Activated T-helper 1 cell treated with anti-CD3 and anti-CD28 coated beads, Interleukin-12 subunit alpha, Interleukin-12 subunit beta, Interleukin-2, Interleukin-4 antibody, amounts not matched to agents 30 ng/mL and 10 ng/mL and 1 ng/mL, durations not matched to agents 14 hours and 24 hours and 36 hours (primary cell): ENCODE measurements around the gene IQCK. TPM values are rescaled to one million over a fixed set of nuclear protein-coding genes. Genes with fewer than 3 reads are reported as not detected.

Source experiments
- DNase-seq: peaks from one replicate; pipeline ENCODE4 v3.0.0; 2021; ENCODE audit warnings: low spot score
- H3K27ac Mint-ChIP-seq: one replicate; pipeline ENCODE4 v1.8.0; 2021; ENCODE audit warnings: mild to moderate bottlenecking, mixed read lengths
- H3K27me3 Mint-ChIP-seq: one replicate; pipeline ENCODE4 v1.8.0; 2022; ENCODE audit warnings: mild to moderate bottlenecking, moderate library complexity, mixed read lengths; ENCODE audit not compliant: insufficient read depth
- H3K36me3 Mint-ChIP-seq: one replicate; pipeline ENCODE4 v1.8.0; 2021; ENCODE audit warnings: low read depth, mixed read lengths
- H3K4me1 Mint-ChIP-seq: one replicate; pipeline ENCODE4 v1.8.0; 2021; ENCODE audit warnings: low read depth, mixed read lengths
- H3K4me3 Mint-ChIP-seq: one replicate; pipeline ENCODE4 v1.8.0; 2021; ENCODE audit warnings: mild to moderate bottlenecking, moderate library complexity, mixed read lengths
- H3K9me3 Mint-ChIP-seq: one replicate; pipeline ENCODE4 v1.8.0; 2021; ENCODE audit warnings: mixed read lengths
- intact Hi-C: fragments of 100-400 bp; cut with micrococcal nuclease; formaldehyde crosslinking; loops from one replicate; pipeline ENCODE4 v1.15.1; 2024
- total RNA-seq: library from RNA; stranded (reverse); gene quantifications from 2 replicates; pipeline ENCODE4 v1.2.3, GENCODE V29; 2022

The IQCK gene
- total RNA-seq, 1 donor from 2014 or later: 2.0 TPM

- Mint-ChIP-seq H3K4me1 (no peaks in the 10 kb centered on the region), H3K36me3 (no peaks in the 10 kb centered on the region), H3K27me3 (no peaks in the 10 kb centered on the region), H3K27ac (no peak overlapping the region), H3K4me3 (no peak overlapping the region), H3K9me3 (no peaks in the 10 kb centered on the region)
- intact Hi-C loops: no loop called here
- DNase-seq: no peak
These were observed 42.4 kb downstream of the IQCK start for GRCh38 chr16:19760356-19761060.

DNA sequence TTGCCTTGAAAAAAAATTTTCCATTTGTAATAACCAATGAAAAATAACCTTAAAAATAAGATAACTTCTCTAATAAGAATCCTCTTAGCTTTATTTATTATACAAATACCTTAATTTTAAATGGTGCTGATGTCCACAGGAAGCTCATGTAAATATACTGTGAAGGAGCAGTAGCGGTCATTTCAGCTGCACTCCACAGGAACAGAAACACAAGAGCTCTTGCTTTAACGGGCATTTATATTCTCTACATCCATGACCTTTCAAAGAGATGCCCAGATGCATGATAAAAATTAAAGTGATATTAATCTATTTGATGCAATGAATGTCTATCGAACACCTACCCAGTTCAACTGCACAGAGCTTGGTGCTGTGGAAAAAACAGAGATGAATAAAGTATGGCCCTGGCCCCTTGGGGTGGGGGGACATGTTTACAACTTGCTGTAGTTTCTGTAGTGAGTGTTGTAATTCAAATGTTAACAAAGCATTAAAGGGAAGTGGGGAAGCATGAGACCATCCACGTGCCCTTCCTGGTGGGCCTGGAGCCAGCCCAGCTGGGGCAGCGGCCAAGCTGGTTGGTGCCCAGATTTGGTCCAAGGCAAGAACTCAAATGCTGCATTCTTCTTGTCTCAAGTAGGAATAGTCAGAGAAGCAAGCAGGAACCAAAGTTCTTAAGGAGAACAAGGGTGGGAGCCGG is 47.9 kb downstream of the IQCK start:
- no peaks in the 10 kb centered on the region for H3K4me1 Mint-ChIP-seq
- H3K9me3 Mint-ChIP-seq: peaks cover 3% of the 10 kb centered on the region
- no peaks in the 10 kb centered on the region for H3K27me3 Mint-ChIP-seq
- DNase-seq: no peak
- intact Hi-C loops: no loop called here
- H3K36me3 Mint-ChIP-seq: no peaks in the 10 kb centered on the region
- no peak overlapping the region for H3K27ac Mint-ChIP-seq
- H3K4me3 Mint-ChIP-seq: no peak overlapping the region

GRCh38 chr16:19766554-19766884 is 48.4 kb downstream of the IQCK start:
- H3K4me3 Mint-ChIP-seq: no peak overlapping the region
- no peaks in the 10 kb centered on the region for H3K4me1 Mint-ChIP-seq
- no peaks in the 10 kb centered on the region for H3K36me3 Mint-ChIP-seq
- no peaks in the 10 kb centered on the region for H3K27me3 Mint-ChIP-seq
- H3K27ac Mint-ChIP-seq: no peak overlapping the region
- intact Hi-C loops: no loop called here
- DNase-seq: no peak
- peaks cover 3% of the 10 kb centered on the region for H3K9me3 Mint-ChIP-seq

DNA sequence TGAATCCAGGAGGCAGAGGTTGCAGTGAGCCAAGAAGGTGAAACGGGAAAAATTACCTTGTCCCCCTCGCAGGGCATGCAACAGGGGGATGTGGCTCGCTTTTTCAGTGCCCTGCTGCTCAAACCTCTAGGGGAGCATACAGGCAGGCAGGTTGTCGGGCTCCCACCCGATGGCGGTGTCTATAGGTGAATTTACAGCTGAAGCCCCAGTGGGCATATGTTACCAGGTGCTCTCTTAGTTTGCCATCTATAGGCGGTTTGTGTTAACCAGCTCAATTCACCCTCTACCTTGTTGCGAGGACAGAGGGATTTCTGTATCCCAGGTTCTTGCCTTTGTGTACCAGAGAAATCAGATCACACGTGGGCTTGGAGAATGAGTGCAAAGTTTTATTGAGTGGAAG is 48.9 kb downstream of the IQCK start:
- Mint-ChIP-seq H3K4me3 (no peak overlapping the region), H3K36me3 (no peaks in the 10 kb centered on the region), H3K27ac (no peak overlapping the region), H3K4me1 (no peaks in the 10 kb centered on the region), H3K9me3 (peaks cover 3% of the 10 kb centered on the region), H3K27me3 (no peaks in the 10 kb centered on the region)
- no peak for DNase-seq
- intact Hi-C loops: no loop called here

DNA sequence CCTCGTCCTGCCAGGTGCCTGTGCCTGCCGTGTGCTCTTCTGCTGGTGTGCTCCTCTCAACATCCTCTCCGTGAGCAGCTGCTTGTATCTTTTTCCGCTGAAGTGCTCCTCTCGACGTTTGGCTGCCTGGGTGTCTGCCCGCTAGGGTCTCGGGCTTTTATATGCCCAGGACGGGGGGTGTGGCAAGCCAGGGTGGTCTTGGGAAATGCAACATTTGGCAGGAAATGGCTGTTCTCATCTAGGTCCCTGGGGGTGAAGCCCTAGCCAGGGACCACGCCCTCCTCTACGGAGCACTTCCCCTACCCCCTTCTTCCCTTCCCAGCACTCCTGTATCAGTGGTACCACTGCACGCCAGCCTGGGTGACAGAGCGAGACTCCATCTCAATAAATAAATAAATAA is 49.4 kb downstream of the IQCK start:
- intact Hi-C loops: no loop called here
- no peaks in the 10 kb centered on the region for H3K36me3 Mint-ChIP-seq
- H3K9me3 Mint-ChIP-seq: peaks cover 3% of the 10 kb centered on the region
- H3K4me1 Mint-ChIP-seq: no peaks in the 10 kb centered on the region
- H3K4me3 Mint-ChIP-seq: no peak overlapping the region
- DNase-seq: no peak
- H3K27me3 Mint-ChIP-seq: no peaks in the 10 kb centered on the region
- no peak overlapping the region for H3K27ac Mint-ChIP-seq

DNA sequence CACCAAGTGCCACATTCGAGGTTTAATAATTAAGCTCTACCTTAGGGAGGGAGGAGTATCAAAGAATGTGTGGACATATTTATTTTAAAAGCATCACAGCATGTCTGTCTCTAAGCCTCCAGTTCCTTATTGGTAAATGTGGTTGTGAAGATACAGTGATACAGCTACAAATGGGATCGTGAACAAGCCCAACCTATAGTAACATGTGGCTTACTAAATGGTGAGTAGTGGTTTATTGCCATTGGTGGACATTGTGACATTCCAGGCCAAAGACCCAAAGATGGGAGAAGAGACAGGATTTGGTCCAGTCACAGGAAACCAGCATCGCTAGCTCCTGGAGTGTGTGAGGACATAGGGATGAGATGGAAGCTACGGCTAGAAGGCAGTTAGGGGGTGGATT is 51.2 kb downstream of the IQCK start:
- intact Hi-C loops: no loop called here
- no peaks in the 10 kb centered on the region for H3K27me3 Mint-ChIP-seq
- no peak for DNase-seq
- no peak overlapping the region for H3K27ac Mint-ChIP-seq
- H3K9me3 Mint-ChIP-seq: peaks cover 3% of the 10 kb centered on the region
- H3K4me3 Mint-ChIP-seq: no peak overlapping the region
- no peaks in the 10 kb centered on the region for H3K36me3 Mint-ChIP-seq
- H3K4me1 Mint-ChIP-seq: no peaks in the 10 kb centered on the region

- no peaks in the 10 kb centered on the region for H3K36me3 Mint-ChIP-seq
- peaks cover 3% of the 10 kb centered on the region for H3K9me3 Mint-ChIP-seq
- H3K27me3 Mint-ChIP-seq: no peaks in the 10 kb centered on the region
- no peaks in the 10 kb centered on the region for H3K4me1 Mint-ChIP-seq
- DNase-seq: no peak
- intact Hi-C loops: no loop called here
- no peak overlapping the region for H3K4me3 Mint-ChIP-seq
- H3K27ac Mint-ChIP-seq: no peak overlapping the region
These were observed 53.0 kb downstream of the IQCK start for GRCh38 chr16:19771040-19771439.

GRCh38 chr16:19771796-19772195 is 53.7 kb downstream of the IQCK start:
- Mint-ChIP-seq H3K4me1 (no peaks in the 10 kb centered on the region), H3K36me3 (no peaks in the 10 kb centered on the region), H3K9me3 (peaks cover 3% of the 10 kb centered on the region), H3K27ac (no peak overlapping the region), H3K4me3 (no peak overlapping the region), H3K27me3 (no peaks in the 10 kb centered on the region)
- no peak for DNase-seq
- intact Hi-C loops: no loop called here

GRCh38 chr16:19774024-19774423 is 56.0 kb downstream of the IQCK start:
- no peak for DNase-seq
- H3K27me3 Mint-ChIP-seq: no peaks in the 10 kb centered on the region
- intact Hi-C loops: no loop called here
- H3K4me1 Mint-ChIP-seq: no peaks in the 10 kb centered on the region
- no peaks in the 10 kb centered on the region for H3K36me3 Mint-ChIP-seq
- no peak overlapping the region for H3K27ac Mint-ChIP-seq
- H3K4me3 Mint-ChIP-seq: no peak overlapping the region
- H3K9me3 Mint-ChIP-seq: peaks cover 3% of the 10 kb centered on the region

GRCh38 chr16:19776147-19776546 is 58.1 kb downstream of the IQCK start:
- intact Hi-C loops: no loop called here
- no peaks in the 10 kb centered on the region for H3K4me1 Mint-ChIP-seq
- H3K27me3 Mint-ChIP-seq: peaks cover under 1% of the 10 kb centered on the region
- H3K36me3 Mint-ChIP-seq: no peaks in the 10 kb centered on the region
- no peak overlapping the region for H3K27ac Mint-ChIP-seq
- no peak overlapping the region for H3K4me3 Mint-ChIP-seq
- DNase-seq: no peak
- H3K9me3 Mint-ChIP-seq: no peaks in the 10 kb centered on the region

DNA sequence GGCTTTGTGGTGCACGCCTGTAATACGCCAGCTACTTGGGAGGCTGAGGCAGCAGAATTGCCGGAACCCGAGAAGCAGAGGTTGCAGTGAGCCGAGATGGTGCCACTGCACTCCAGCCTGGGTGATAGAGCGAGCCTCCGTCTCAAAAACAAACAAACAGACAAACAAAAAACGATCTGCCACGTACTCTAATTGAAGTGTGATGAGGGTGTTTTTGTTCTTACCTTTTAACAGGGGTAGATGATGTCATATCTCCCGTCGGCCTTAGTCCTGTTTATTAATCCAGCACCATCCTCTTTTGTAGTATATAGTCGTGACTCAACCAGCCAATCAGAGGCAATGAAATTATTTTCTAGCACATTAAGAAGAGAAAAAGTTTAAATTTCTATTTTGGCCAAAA is 58.5 kb downstream of the IQCK start:
- Mint-ChIP-seq H3K4me1 (no peaks in the 10 kb centered on the region), H3K4me3 (no peak overlapping the region), H3K27me3 (peaks cover 3% of the 10 kb centered on the region), H3K36me3 (no peaks in the 10 kb centered on the region), H3K27ac (no peak overlapping the region), H3K9me3 (no peaks in the 10 kb centered on the region)
- intact Hi-C loops: no loop called here
- no peak for DNase-seq

DNA sequence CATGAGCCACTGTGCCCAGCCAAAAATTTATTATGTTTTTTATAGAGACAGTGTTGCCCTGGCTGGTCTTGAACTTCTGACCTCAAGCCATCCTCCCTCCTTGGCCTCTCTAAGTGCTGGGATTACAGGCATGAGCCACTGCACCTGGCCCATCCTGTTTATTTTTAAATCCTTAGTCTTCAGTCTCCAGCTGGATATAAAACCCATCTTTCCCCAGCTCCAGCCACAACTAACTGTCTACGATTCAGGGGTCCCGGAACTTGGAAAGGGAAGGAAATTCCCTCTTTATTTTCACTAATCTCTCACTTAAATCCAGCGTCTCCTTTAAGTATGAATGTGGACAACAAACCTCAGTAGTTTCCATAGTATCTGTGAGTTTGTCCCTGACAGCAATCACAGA is 62.2 kb downstream of the IQCK start:
- intact Hi-C loops: no loop called here
- Mint-ChIP-seq H3K36me3 (no peaks in the 10 kb centered on the region), H3K27ac (no peak overlapping the region), H3K4me3 (no peak overlapping the region), H3K4me1 (no peaks in the 10 kb centered on the region), H3K27me3 (peaks cover 3% of the 10 kb centered on the region), H3K9me3 (no peaks in the 10 kb centered on the region)
- DNase-seq: no peak

DNA sequence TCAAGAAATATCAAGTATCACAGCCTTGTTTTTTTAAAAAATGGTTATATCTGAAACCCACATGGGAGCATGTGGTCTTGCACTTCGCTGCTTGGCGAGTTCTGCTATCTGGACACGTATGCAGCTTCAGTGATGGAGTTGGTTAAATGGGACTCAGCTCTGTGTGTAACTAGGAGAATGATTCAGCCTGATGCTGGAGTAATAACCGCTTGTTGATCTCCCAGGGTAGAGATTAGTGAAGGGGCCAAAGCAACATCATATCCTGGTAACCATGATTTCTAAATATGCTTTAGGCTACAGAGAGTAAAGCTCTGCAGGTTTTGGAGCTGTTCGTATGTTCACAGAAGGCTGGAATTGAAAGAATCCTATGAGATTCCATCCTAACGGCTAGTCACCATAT is 63.2 kb downstream of the IQCK start:
- Mint-ChIP-seq H3K9me3 (no peaks in the 10 kb centered on the region), H3K27ac (no peak overlapping the region), H3K4me3 (no peak overlapping the region), H3K27me3 (peaks cover 3% of the 10 kb centered on the region), H3K4me1 (no peaks in the 10 kb centered on the region), H3K36me3 (no peaks in the 10 kb centered on the region)
- intact Hi-C loops: no loop called here
- DNase-seq: no peak
